Left lobe of liver (tissue), 2 donors: Measurements from ENCODE around the gene MPPED2. TPM values are rescaled to one million over a fixed set of nuclear protein-coding genes. Genes with fewer than 3 reads are reported as not detected.

Experiments used
- ATAC-seq: fragments of 200-7000 bp; cut with Tn5 transposase; one replicate; pipeline ENCODE4 v1.9.1; 2020; ENCODE audit warnings: mild to moderate bottlenecking, moderate library complexity
- DNase-seq: peaks from one replicate; pipeline ENCODE4 v3.0.0-alpha.2; 2020; ENCODE audit warnings: low spot score
- total RNA-seq: library from RNA; stranded (reverse); gene quantifications from one replicate; pipeline ENCODE4 v1.2.1, GENCODE V29; 2021
- donor health status: DM: no; HTN: no; CAD: no; lungs with moderate emphysema.
- donor health status: DM: no; HTN: yes; CAD: no.

MPPED2 gene
- total RNA-seq, 1 donor from 2014 or later: 1.0 TPM

- DNase-seq (no peak), ATAC-seq (no peak)
Measured at GRCh38 chr11:30535818-30536217, 50.3 kb downstream of the MPPED2 start.

- ATAC-seq: no peak
Measured at GRCh38 chr11:30533445-30533947, 52.7 kb downstream of the MPPED2 start.

GRCh38 chr11:30527566-30527965 is 58.6 kb downstream of the MPPED2 start:
- ATAC-seq: no peak

More at GRCh38 chr11:30533445-30533947, 52.7 kb downstream of the MPPED2 start:
- DNase-seq: no peak

GRCh38 chr11:30526558-30526957 is 59.6 kb downstream of the MPPED2 start:
- no peak for DNase-seq
- no peak for ATAC-seq

More at GRCh38 chr11:30527566-30527965, 58.6 kb downstream of the MPPED2 start:
- no peak for DNase-seq

- DNase-seq: no peak
- ATAC-seq: no peak
Measured at GRCh38 chr11:30522536-30523243, 63.5 kb downstream of the MPPED2 start.

- no peak for DNase-seq
- ATAC-seq: peak; percentile 38
Measured at GRCh38 chr11:30521297-30522071, 64.7 kb downstream of the MPPED2 start.

- DNase-seq (no peak), ATAC-seq (no peak)
Measured at GRCh38 chr11:30513087-30513486, 73.1 kb downstream of the MPPED2 start.

GRCh38 chr11:30511408-30511807 is 74.7 kb downstream of the MPPED2 start:
- no peak for DNase-seq
- ATAC-seq: no peak

GRCh38 chr11:30510750-30511149 is 75.4 kb downstream of the MPPED2 start:
- DNase-seq (no peak), ATAC-seq (no peak)

- ATAC-seq: no peak
- no peak for DNase-seq
Measured at GRCh38 chr11:30509364-30509763, 76.8 kb downstream of the MPPED2 start.

- ATAC-seq (no peak), DNase-seq (no peak)
Measured at GRCh38 chr11:30508594-30508993, 77.6 kb downstream of the MPPED2 start.

GRCh38 chr11:30505603-30506002 is 80.5 kb downstream of the MPPED2 start:
- no peak for DNase-seq
- ATAC-seq: peak; percentile 56

GRCh38 chr11:30504468-30504867 is 81.7 kb downstream of the MPPED2 start:
- DNase-seq: no peak

GRCh38 chr11:30503156-30503555 is 83.0 kb downstream of the MPPED2 start:
- ATAC-seq: peak; percentile 44

More at GRCh38 chr11:30504468-30504867, 81.7 kb downstream of the MPPED2 start:
- ATAC-seq: no peak

GRCh38 chr11:30502305-30502704 is 83.8 kb downstream of the MPPED2 start:
- DNase-seq (no peak), ATAC-seq (no peak)

More at GRCh38 chr11:30503156-30503555, 83.0 kb downstream of the MPPED2 start:
- DNase-seq: no peak

- DNase-seq (no peak), ATAC-seq (no peak)
Measured at GRCh38 chr11:30501744-30502143, 84.4 kb downstream of the MPPED2 start.

- DNase-seq: no peak
- ATAC-seq: no peak
Measured at GRCh38 chr11:30499940-30500339, 86.2 kb downstream of the MPPED2 start.

- DNase-seq (no peak), ATAC-seq (no peak)
Measured at GRCh38 chr11:30497600-30497999, 88.6 kb downstream of the MPPED2 start.

GRCh38 chr11:30496935-30497334 is 89.2 kb downstream of the MPPED2 start:
- ATAC-seq: no peak
- DNase-seq: no peak

GRCh38 chr11:30495437-30495836 is 90.7 kb downstream of the MPPED2 start:
- no peak for ATAC-seq
- no peak for DNase-seq

- ATAC-seq (peak; percentile 43), DNase-seq (no peak)
Measured at GRCh38 chr11:30489511-30489910, 96.6 kb downstream of the MPPED2 start.

- DNase-seq: no peak
- peak; percentile 16 for ATAC-seq
Measured at GRCh38 chr11:30489076-30489475, 97.1 kb downstream of the MPPED2 start.
